ENCODE measurements around the gene TBC1D10A.

- no peak for TF ChIP-seq EP300 (IDR thresholded peaks at IDR 0.05)
- TF ChIP-seq, protein P1, sequence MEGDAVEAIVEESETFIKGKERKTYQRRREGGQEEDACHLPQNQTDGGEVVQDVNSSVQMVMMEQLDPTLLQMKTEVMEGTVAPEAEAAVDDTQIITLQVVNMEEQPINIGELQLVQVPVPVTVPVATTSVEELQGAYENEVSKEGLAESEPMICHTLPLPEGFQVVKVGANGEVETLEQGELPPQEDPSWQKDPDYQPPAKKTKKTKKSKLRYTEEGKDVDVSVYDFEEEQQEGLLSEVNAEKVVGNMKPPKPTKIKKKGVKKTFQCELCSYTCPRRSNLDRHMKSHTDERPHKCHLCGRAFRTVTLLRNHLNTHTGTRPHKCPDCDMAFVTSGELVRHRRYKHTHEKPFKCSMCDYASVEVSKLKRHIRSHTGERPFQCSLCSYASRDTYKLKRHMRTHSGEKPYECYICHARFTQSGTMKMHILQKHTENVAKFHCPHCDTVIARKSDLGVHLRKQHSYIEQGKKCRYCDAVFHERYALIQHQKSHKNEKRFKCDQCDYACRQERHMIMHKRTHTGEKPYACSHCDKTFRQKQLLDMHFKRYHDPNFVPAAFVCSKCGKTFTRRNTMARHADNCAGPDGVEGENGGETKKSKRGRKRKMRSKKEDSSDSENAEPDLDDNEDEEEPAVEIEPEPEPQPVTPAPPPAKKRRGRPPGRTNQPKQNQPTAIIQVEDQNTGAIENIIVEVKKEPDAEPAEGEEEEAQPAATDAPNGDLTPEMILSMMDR (IDR thresholded peaks at IDR 0.05), result no peak
Measured at GRCh38 chr22:30297991-30298701, 28.6 kb downstream of the TBC1D10A start.

Measured in ovary (tissue), 3 donors.